SU-DHL-6 (cell line): ENCODE measurements around the gene PKD1L1.

Experiments
- CTCF ChIP-seq: fragments of 200-600 bp; sonication (generic); IDR thresholded peaks from one replicate; pipeline ENCODE4 v1.5.1; 2017; ENCODE audit warnings: antibody characterized with exemption, mild to moderate bottlenecking, low read length, moderate library complexity; ENCODE audit not compliant: insufficient read depth, poor library complexity, severe bottlenecking
- EZH2phosphoT487 ChIP-seq: fragments of 200-600 bp; sonication (generic), shearing (Covaris generic); conservative IDR thresholded peaks from 2 replicates; pipeline ENCODE4 v1.6.1; 2018; ENCODE audit warnings: mild to moderate bottlenecking, antibody characterized with exemption, low read length, moderate library complexity, mixed read lengths

- no peak for TF ChIP-seq CTCF
- no peak for TF ChIP-seq EZH2phosphoT487
These were observed 152.6 kb downstream of the PKD1L1 start for GRCh38 chr7:47795631-47796030.
